A549 (cell line): ENCODE measurements around the gene BRF1. TPM values are rescaled to one million over a fixed set of nuclear protein-coding genes. Genes with fewer than 3 reads are reported as not detected.

Experiments
- ATAC-seq, 2 experiments: fragments of 200-7000 bp in 1 of 2; fragments of >200 bp in 1 of 2; cut with Nextera tagmentation in 1 of 2; cut with Tn5 transposase in 1 of 2; 3 replicates each; pipeline versions ENCODE4 v1.8.0 to v1.9.1; 2018 to 2020; ENCODE audit warnings: mild to moderate bottlenecking in 1 of 2, moderate library complexity in 1 of 2
- CTCF ChIA-PET: fragments of 300-600 bp; sonication (Branson Sonifier 250); formaldehyde crosslinking; extraction: SDS; loops from one replicate; lab custom pipeline; 2021; ENCODE audit warnings: antibody characterized with exemption, inconsistent platforms; lab: Yijun Ruan, JAX
- POLR2A ChIA-PET: fragments of 350-600 bp; formaldehyde crosslinking; extraction: SDS; loops from one replicate; lab custom pipeline; 2021; ENCODE audit warnings: antibody characterized with exemption, inconsistent platforms; lab: Yijun Ruan, JAX
- DNase-seq, 2 experiments: peaks; one replicate each; pipeline versions ENCODE4 v3.0.0 to v3.0.0-alpha.2; 2011 to 2016; ENCODE audit warnings: low read depth in 1 of 2, low spot score in 1 of 2
- FAIRE-seq: peaks from 2 replicates; lab custom pipeline; 2011; peaks lifted over from hg19 to GRCh38; lab: Jason Lieb, UNC
- H3K27ac ChIP-seq, 2 experiments: fragments of >200 bp; sonication (Bioruptor Twin); formaldehyde crosslinking; 3 replicates each; pipeline ENCODE4 v1.5.1; 2016 to 2017
- H3K4me1 ChIP-seq: fragments of >200 bp; sonication (Bioruptor Twin); formaldehyde crosslinking; 3 replicates; pipeline ENCODE4 v1.6.1; 2016
- H3K4me2 ChIP-seq: fragments of >200 bp; sonication (Bioruptor Twin); formaldehyde crosslinking; 3 replicates; pipeline ENCODE4 v1.6.1; 2016
- H3K4me3 ChIP-seq: fragments of >200 bp; sonication (Bioruptor Twin); formaldehyde crosslinking; 3 replicates; pipeline ENCODE4 v1.5.1; 2016
- H3K9me3 ChIP-seq: fragments of >200 bp; sonication (Bioruptor Twin); formaldehyde crosslinking; 3 replicates; pipeline ENCODE4 v1.6.1; 2016
- ATOH8 ChIP-seq: fragments of 250-450 bp; sonication (Bioruptor Pico); IDR thresholded peaks from 2 replicates; pipeline ENCODE4 v1.5.0; 2020; ENCODE audit warnings: low read depth, mild to moderate bottlenecking, moderate library complexity
- BHLHE40 ChIP-seq: IDR thresholded peaks from 2 replicates; pipeline ENCODE4 v1.6.1; 2012; ENCODE audit warnings: low read depth, low read length, inconsistent platforms
- CEBPB ChIP-seq, 2 experiments: fragments of >200 bp in 1 of 2; sonication (Bioruptor Twin) in 1 of 2; formaldehyde crosslinking in 1 of 2; IDR thresholded peaks; 2 replicates each; pipeline ENCODE4 v1.6.1; 2012 to 2016
- EHF ChIP-seq: fragments of 250-450 bp; sonication (Bioruptor Pico); IDR thresholded peaks from 2 replicates; pipeline ENCODE4 v1.5.0; 2020; ENCODE audit warnings: mild to moderate bottlenecking
- GATA3 ChIP-seq: IDR thresholded peaks from 2 replicates; pipeline ENCODE4 v1.6.1; 2012; ENCODE audit warnings: borderline replicate concordance
- HOXB13 ChIP-seq: fragments of 250-450 bp; sonication (Bioruptor Pico); IDR thresholded peaks from 2 replicates; pipeline ENCODE4 v1.5.0; 2020; ENCODE audit warnings: low read depth, mild to moderate bottlenecking, moderate library complexity
- JUNB ChIP-seq: fragments of >200 bp; sonication (Bioruptor Twin); formaldehyde crosslinking; IDR thresholded peaks from 2 replicates; pipeline ENCODE4 v1.6.1; 2016
- MAFK ChIP-seq: fragments of 450-650 bp; IDR thresholded peaks from 2 replicates; pipeline ENCODE4 v1.6.1; 2014; ENCODE audit not compliant: partially characterized antibody
- MAX ChIP-seq: IDR thresholded peaks from 2 replicates; pipeline ENCODE4 v1.6.1; 2012
- NPAS2 ChIP-seq: fragments of 250-450 bp; sonication (Bioruptor Pico); IDR thresholded peaks from 2 replicates; pipeline ENCODE4 v1.8.0; 2022; ENCODE audit warnings: mild to moderate bottlenecking, moderate library complexity, borderline replicate concordance
- PBX3 ChIP-seq: IDR thresholded peaks from 2 replicates; pipeline ENCODE4 v1.6.1; 2012
- POLR2AphosphoS2 ChIP-seq: conservative IDR thresholded peaks from 2 replicates; pipeline ENCODE4 v1.6.1; 2012; ENCODE audit warnings: low read length, improper control_type of control experiment, inconsistent platforms
- REST ChIP-seq: fragments of 200-600 bp; sonication (generic); IDR thresholded peaks from 2 replicates; pipeline ENCODE4 v1.6.1; 2016; ENCODE audit warnings: antibody characterized with exemption, mild to moderate bottlenecking, moderate library complexity
- RFX5 ChIP-seq: fragments of 450-650 bp; IDR thresholded peaks from 2 replicates; pipeline ENCODE4 v1.7.1; 2014; ENCODE audit warnings: antibody characterized with exemption, mild to moderate bottlenecking, moderate library complexity
- RNF2 ChIP-seq: fragments of 200-600 bp; sonication (generic); IDR thresholded peaks from 2 replicates; pipeline ENCODE4 v1.6.1; 2016; ENCODE audit warnings: low read depth, mild to moderate bottlenecking, antibody characterized with exemption, moderate library complexity, borderline replicate concordance
- TFCP2L1 ChIP-seq: fragments of 250-450 bp; sonication (Bioruptor Pico); IDR thresholded peaks from 2 replicates; pipeline ENCODE4 v1.5.0; 2021; ENCODE audit warnings: mild to moderate bottlenecking
- TP53 ChIP-seq: fragments of 250-450 bp; sonication (Bioruptor Pico); IDR thresholded peaks from 2 replicates; pipeline ENCODE4 v1.5.0; 2021; ENCODE audit warnings: mild to moderate bottlenecking, moderate library complexity
- ZNF302 ChIP-seq: fragments of 250-450 bp; sonication (Bioruptor Pico); IDR thresholded peaks from 2 replicates; pipeline ENCODE4 v1.9.0; 2021; ENCODE audit warnings: inconsistent platforms, mild to moderate bottlenecking, moderate library complexity
- ZSCAN20 ChIP-seq: fragments of 250-450 bp; sonication (Bioruptor Pico); IDR thresholded peaks from 2 replicates; pipeline ENCODE4 v1.8.0; 2022; ENCODE audit warnings: mild to moderate bottlenecking, moderate library complexity
- WGBS: methylation state at CpG from one replicate; pipeline ENCODE4 v1.1.6; 2017; ENCODE audit errors: missing lambda C conversion rate; 5-methylcytosine and 5-hydroxymethylcytosine counted together
- polyA plus RNA-seq, 4 experiments: library from polyadenylated mRNA; depleted of rRNA in 3 of 4; stranded (reverse); fragments of >200 nt; fragmentation: RNase III in 1 of 4; extraction: RNeasy Plus Mini Kit Qiagen cat#74134 plus additional on column Dnase treatment in 1 of 4; gene quantifications; 2 replicates in 3 of 4; 3 replicates in 1 of 4; pipeline ENCODE4 v1.2.3, GENCODE V29; 2011 to 2017

The BRF1 gene
- polyA plus RNA-seq, 2 of the 4 experiments (the other 2 are of a cell fraction): 8.5 to 25.7 TPM

- FAIRE-seq: no peak
- POLR2A ChIA-PET: interaction anchor here (1.7 kb wide), 1 partner anchor 54 kb away, joined by 12 read pairs; the partner anchor contains the start of gene BRF1
- Histone ChIP-seq H3K27ac (no peak overlapping the region), H3K9me3 (no peaks in the 10 kb centered on the region), H3K4me3 (no peak overlapping the region), H3K4me2 (peak overlapping the region; percentile 95; the same call in 1 of the 3 replicates)
- WGBS: 97% methylated on average over 16 of the region's 16 CpGs
- no peak for ATAC-seq
- TF ChIP-seq EHF (CRISPR knock-in tag) (no peak), JUNB (no peak), GATA3 (no peak), TP53 (CRISPR knock-in tag) (no peak), MAFK (no peak), ATOH8 (CRISPR knock-in tag) (no peak), ZNF302 (CRISPR knock-in tag) (no peak), BHLHE40 (no peak), RFX5 (no peak), REST (no peak), MAX (no peak)
- TF ChIP-seq, all 56 proteins: peak for 0
- no peak for DNase-seq
- CTCF ChIA-PET: interaction anchor here (0.7 to 1.3 kb wide), 2 partner anchors 45 to 201 kb away, joined by 3 to 4 read pairs; no protein-coding TSS in a partner anchor
- H3K4me1 ChIP-seq: peaks cover 13% of the 10 kb centered on the region
Measured at GRCh38 chr14:105247026-105247425, 53.8 kb downstream of the BRF1 start.

GRCh38 chr14:105244334-105244733 lies 56.5 kb downstream of the BRF1 start:
- H3K4me3 ChIP-seq: no peak overlapping the region
- FAIRE-seq: no peak
- no peak overlapping the region for H3K27ac ChIP-seq
- ATAC-seq: no peak
- no peak for DNase-seq
- WGBS: 96% methylated on average over 10 of the region's 10 CpGs
- TF ChIP-seq POLR2AphosphoS2: no peak
- POLR2A ChIA-PET: no interaction called here
- H3K9me3 ChIP-seq: no peaks in the 10 kb centered on the region
- peaks cover 10% of the 10 kb centered on the region for H3K4me1 ChIP-seq
- CTCF ChIA-PET: interaction anchor here (1.0 to 1.3 kb wide), 2 partner anchors 37 kb away, joined by 3 to 4 read pairs; no protein-coding TSS in a partner anchor
- no peak overlapping the region for H3K4me2 ChIP-seq

- Histone ChIP-seq H3K27ac (no peak overlapping the region), H3K4me2 (no peak overlapping the region), H3K4me1 (no peaks in the 10 kb centered on the region), H3K9me3 (no peaks in the 10 kb centered on the region), H3K4me3 (no peak overlapping the region)
- ChIA-PET POLR2A (no interaction called here), CTCF (no interaction called here)
- ATAC-seq: no peak; a peak in 1 of 6 replicates
- no peak for FAIRE-seq
- no peak for DNase-seq
- TF ChIP-seq ZSCAN20 (CRISPR knock-in tag): no peak
- no peak for TF ChIP-seq PBX3
- no peak for TF ChIP-seq RFX5
- no peak for TF ChIP-seq ZNF302 (CRISPR knock-in tag)
- TF ChIP-seq CEBPB (IDR thresholded peaks at IDR 0.05): no peak
- TF ChIP-seq HOXB13: no peak
- TF ChIP-seq TFCP2L1 (CRISPR knock-in tag): no peak
- TF ChIP-seq RNF2: no peak
- no peak for TF ChIP-seq NPAS2
- 100% methylated on average over 5 of the region's 19 CpGs for WGBS
Measured at GRCh38 chr14:105241641-105242040, 59.2 kb downstream of the BRF1 start.
